ENCODE results near the gene SCN1B. TPM values are rescaled to one million over a fixed set of nuclear protein-coding genes. Genes with fewer than 3 reads are reported as not detected.

SCN1B gene
- polyA plus RNA-seq, 1 donor from 2014 or later, result 1.5 TPM

GRCh38 chr19:35037716-35038622, 7.7 kb downstream of the SCN1B start:
- Histone ChIP-seq H3K79me2 (replicated peaks; ENCODE audit: insufficient read depth, low read length) (no peaks in the 10 kb centered on the region), H3K4me2 (ENCODE audit: low read length) (no peak overlapping the region)
- TF ChIP-seq EZH2 (IDR thresholded peaks at IDR 0.05; ENCODE audit: borderline replicate concordance, insufficient read depth, low read length, poor library complexity, severe bottlenecking), result no peak
- no peak for TF ChIP-seq EP300 (conservative IDR thresholded peaks at IDR 0.05; ENCODE audit: poor library complexity, severe bottlenecking)
- TF ChIP-seq REST (IDR thresholded peaks at IDR 0.05; ENCODE audit: borderline replicate concordance), result no peak
- no peak for TF ChIP-seq TAF1 (IDR thresholded peaks at IDR 0.05; ENCODE audit: low read depth)
- no peak for TF ChIP-seq SMC3 (conservative IDR thresholded peaks at IDR 0.05; ENCODE audit: poor library complexity)
- TF ChIP-seq RAD21 (conservative IDR thresholded peaks at IDR 0.05), result no peak
- no peak for TF ChIP-seq POLR2AphosphoS5 (IDR thresholded peaks at IDR 0.05)
- no peak for TF ChIP-seq CTCF (IDR thresholded peaks at IDR 0.05; ENCODE audit: poor library complexity, severe bottlenecking)
- no peak for TF ChIP-seq MXI1 (conservative IDR thresholded peaks at IDR 0.05; ENCODE audit: poor library complexity, severe bottlenecking)

DNA sequence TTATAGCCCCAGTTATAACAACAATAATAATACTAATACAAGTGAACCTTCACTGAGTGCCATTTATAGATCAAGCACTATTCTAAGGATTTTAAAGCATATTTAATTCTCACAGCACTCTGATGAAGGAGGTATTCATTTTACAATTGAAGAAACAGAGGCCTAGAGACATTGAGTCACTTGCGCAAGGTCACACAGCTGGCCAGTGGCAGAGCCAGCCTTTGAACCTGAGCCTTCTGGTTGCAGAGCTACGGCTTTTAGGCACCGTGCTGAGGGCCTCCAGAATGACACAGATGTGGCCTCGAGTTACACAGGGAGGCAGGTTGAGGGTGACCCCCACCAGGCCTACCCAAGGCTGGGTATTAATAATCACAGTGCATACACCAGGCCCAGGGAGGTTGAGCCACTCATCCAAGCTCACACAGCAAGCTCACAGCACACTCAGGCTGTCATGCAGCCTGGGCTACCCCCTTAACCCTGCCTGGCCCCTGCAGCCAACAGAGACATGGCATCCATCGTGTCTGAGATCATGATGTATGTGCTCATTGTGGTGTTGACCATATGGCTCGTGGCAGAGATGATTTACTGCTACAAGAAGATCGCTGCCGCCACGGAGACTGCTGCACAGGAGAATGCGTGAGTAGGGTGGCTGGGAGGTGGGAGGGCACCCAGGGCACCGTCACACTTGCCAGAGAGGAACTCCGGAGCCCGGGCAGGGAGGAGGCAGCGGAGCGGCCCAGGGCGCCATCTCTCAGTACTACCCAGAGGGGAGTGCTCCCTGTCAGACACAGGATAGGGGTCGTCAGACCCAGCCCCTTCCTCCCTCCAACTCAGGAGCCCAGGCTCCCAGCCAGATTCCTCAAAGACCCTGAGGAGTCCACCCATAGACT, 8.6 kb downstream of the SCN1B start:
- H3K9me3 ChIP-seq (ENCODE audit: low read length), result no peaks in the 10 kb centered on the region
- H3K9ac ChIP-seq (ENCODE audit: low read length), result no peak overlapping the region
- no peak overlapping the region for H3K27ac ChIP-seq (ENCODE audit: low read length)
- TF ChIP-seq EP300 (conservative IDR thresholded peaks at IDR 0.05; ENCODE audit: poor library complexity, severe bottlenecking) (no peak), REST (IDR thresholded peaks at IDR 0.05; ENCODE audit: borderline replicate concordance) (no peak), EZH2 (IDR thresholded peaks at IDR 0.05; ENCODE audit: borderline replicate concordance, insufficient read depth, low read length, poor library complexity, severe bottlenecking) (no peak), POLR2AphosphoS5 (IDR thresholded peaks at IDR 0.05) (no peak), CTCF (IDR thresholded peaks at IDR 0.05; ENCODE audit: poor library complexity, severe bottlenecking) (no peak), RAD21 (conservative IDR thresholded peaks at IDR 0.05) (no peak), SMC3 (conservative IDR thresholded peaks at IDR 0.05; ENCODE audit: poor library complexity) (no peak)
- no peaks in the 10 kb centered on the region for H4K20me1 ChIP-seq (ENCODE audit: insufficient read depth)
- no peaks in the 10 kb centered on the region for H3K27me3 ChIP-seq (ENCODE audit: insufficient read depth, low read depth, low read length)
- H3K9me2 ChIP-seq (ENCODE audit: insufficient read depth, low read length), result no peaks in the 10 kb centered on the region
- no peaks in the 10 kb centered on the region for H3K79me2 ChIP-seq (replicated peaks; ENCODE audit: insufficient read depth, low read length)
- H3F3A ChIP-seq (ENCODE audit: insufficient read depth, low read length, poor library complexity, severe bottlenecking), result no peaks in the 10 kb centered on the region
- H3K36me3 ChIP-seq (ENCODE audit: insufficient read depth, low read length), result no peaks in the 10 kb centered on the region
- H2AFZ ChIP-seq (ENCODE audit: low read depth, low read length), result no peak overlapping the region
- no peak overlapping the region for H3K4me3 ChIP-seq (ENCODE audit: low read length)
- H3K4me2 ChIP-seq (ENCODE audit: low read length), result no peak overlapping the region

More at GRCh38 chr19:35037716-35038622, 7.7 kb downstream of the SCN1B start:
- no peak overlapping the region for H3K9ac ChIP-seq (ENCODE audit: low read length)
- no peaks in the 10 kb centered on the region for H3K9me2 ChIP-seq (ENCODE audit: insufficient read depth, low read length)
- peaks cover 4% of the 10 kb centered on the region for H3K27me3 ChIP-seq (ENCODE audit: insufficient read depth, low read depth, low read length)
- no peaks in the 10 kb centered on the region for H3F3A ChIP-seq (ENCODE audit: insufficient read depth, low read length, poor library complexity, severe bottlenecking)
- H3K27ac ChIP-seq (ENCODE audit: low read length), result no peak overlapping the region
- H2AFZ ChIP-seq (ENCODE audit: low read depth, low read length), result no peak overlapping the region
- no peaks in the 10 kb centered on the region for H4K20me1 ChIP-seq (ENCODE audit: insufficient read depth)
- no peaks in the 10 kb centered on the region for H3K36me3 ChIP-seq (ENCODE audit: insufficient read depth, low read length)
- no peak overlapping the region for H3K4me3 ChIP-seq (ENCODE audit: low read length)
- H3K9me3 ChIP-seq (ENCODE audit: low read length), result no peaks in the 10 kb centered on the region

All from neural cell (in vitro differentiated cells).